Measurements from ENCODE around the gene BAX. TPM values are rescaled to one million over a fixed set of nuclear protein-coding genes. Genes with fewer than 3 reads are reported as not detected.

Gene BAX
- polyA plus RNA-seq, 4 donors = 138 to 199 (median 162) TPM

- Histone ChIP-seq H3K36me3 (ENCODE audit: control insufficient read depth in 3 of 3, insufficient read depth in 2 of 3, low read depth in 1 of 3, low read length in 3 of 3) (peaks cover 0 to 11% (median 0%) of the 10 kb centered on the region in 3 donors), H3K27me3 (ENCODE audit: control insufficient read depth in 3 of 3, insufficient read depth in 3 of 3, low read length in 3 of 3) (no peaks in the 10 kb centered on the region), H3K27ac (ENCODE audit: low read depth in 1 of 3, low read length in 2 of 3) (no peak overlapping the region), H3K4me1 (ENCODE audit: control insufficient read depth in 3 of 3, insufficient read depth in 2 of 3, low read depth in 1 of 3, low read length in 2 of 3) (peaks cover 0 to 3% (median 0%) of the 10 kb centered on the region in 3 donors), H3K4me3 (ENCODE audit: low read depth in 1 of 3, low read length in 3 of 3) (no peak overlapping the region), H3K9me3 (ENCODE audit: control insufficient read depth in 2 of 2, insufficient read depth in 1 of 2, low read depth in 1 of 2, low read length in 1 of 2) (peaks cover 0 to 17% of the 10 kb centered on the region in 2 donors)
- 97 to 100% (median 99%) methylated on average over 3 of the region's 3 CpGs for WGBS, 3 donors
- DNase-seq (no peak), FAIRE-seq (no peak)
These were observed 7.5 kb upstream of the BAX start for GRCh38 chr19:48947258-48947542.

GRCh38 chr19:48950159-48950558 lies 4.5 kb upstream of the BAX start:
- no peak overlapping the region for H3K27ac ChIP-seq (ENCODE audit: low read depth in 1 of 3, low read length in 2 of 3)
- no peaks in the 10 kb centered on the region for H3K36me3 ChIP-seq (ENCODE audit: control insufficient read depth in 3 of 3, insufficient read depth in 2 of 3, low read depth in 1 of 3, low read length in 3 of 3)
- no peak overlapping the region for H3K4me3 ChIP-seq (ENCODE audit: low read depth in 1 of 3, low read length in 3 of 3)
- peaks cover 0 to 12% (median 0%) of the 10 kb centered on the region in 3 donors for H3K4me1 ChIP-seq (ENCODE audit: control insufficient read depth in 3 of 3, insufficient read depth in 2 of 3, low read depth in 1 of 3, low read length in 2 of 3)
- peaks cover 0 to 17% of the 10 kb centered on the region in 2 donors for H3K9me3 ChIP-seq (ENCODE audit: control insufficient read depth in 2 of 2, insufficient read depth in 1 of 2, low read depth in 1 of 2, low read length in 1 of 2)
- WGBS, 3 donors = 66 to 86% (median 81%) methylated on average over 3 of the region's 3 CpGs
- DNase-seq (no peak), FAIRE-seq (no peak)
- no peaks in the 10 kb centered on the region for H3K27me3 ChIP-seq (ENCODE audit: control insufficient read depth in 3 of 3, insufficient read depth in 3 of 3, low read length in 3 of 3)

GRCh38 chr19:48950830-48951519 lies 3.7 kb upstream of the BAX start:
- no peak overlapping the region for H3K4me3 ChIP-seq (ENCODE audit: low read depth in 1 of 3, low read length in 3 of 3)
- H3K36me3 ChIP-seq (ENCODE audit: control insufficient read depth in 3 of 3, insufficient read depth in 2 of 3, low read depth in 1 of 3, low read length in 3 of 3) = peaks cover 0 to 8% (median 2%) of the 10 kb centered on the region in 3 donors
- H3K4me1 ChIP-seq (ENCODE audit: control insufficient read depth in 3 of 3, insufficient read depth in 2 of 3, low read depth in 1 of 3, low read length in 2 of 3) = peaks cover 0 to 20% (median 3%) of the 10 kb centered on the region in 3 donors
- peak in 1 of 2 donors; percentile 53 for DNase-seq
- no peaks in the 10 kb centered on the region for H3K27me3 ChIP-seq (ENCODE audit: control insufficient read depth in 3 of 3, insufficient read depth in 3 of 3, low read length in 3 of 3)
- WGBS, 3 donors = 36 to 39% (median 37%) methylated on average over 9 of the region's 9 CpGs
- peaks cover 0 to 17% of the 10 kb centered on the region in 2 donors for H3K9me3 ChIP-seq (ENCODE audit: control insufficient read depth in 2 of 2, insufficient read depth in 1 of 2, low read depth in 1 of 2, low read length in 1 of 2)
- no peak for FAIRE-seq
- peak overlapping the region in 1 of 3 donors; percentile 47 for H3K27ac ChIP-seq (ENCODE audit: low read depth in 1 of 3, low read length in 2 of 3)

- H3K27me3 ChIP-seq (ENCODE audit: control insufficient read depth in 3 of 3, insufficient read depth in 3 of 3, low read length in 3 of 3) = no peaks in the 10 kb centered on the region
- 77 to 86% (median 83%) methylated on average over 4 of the region's 4 CpGs for WGBS, 3 donors
- H3K9me3 ChIP-seq (ENCODE audit: control insufficient read depth in 2 of 2, insufficient read depth in 1 of 2, low read depth in 1 of 2, low read length in 1 of 2) = peaks cover 0 to 2% of the 10 kb centered on the region in 2 donors
- DNase-seq (no peak), FAIRE-seq (no peak)
- H3K4me3 ChIP-seq (ENCODE audit: low read depth in 1 of 3, low read length in 3 of 3) = no peak overlapping the region
- H3K4me1 ChIP-seq (ENCODE audit: control insufficient read depth in 3 of 3, insufficient read depth in 2 of 3, low read depth in 1 of 3, low read length in 2 of 3) = peaks cover 0 to 22% (median 7%) of the 10 kb centered on the region in 3 donors
- peaks cover 0 to 24% (median 2%) of the 10 kb centered on the region in 3 donors for H3K36me3 ChIP-seq (ENCODE audit: control insufficient read depth in 3 of 3, insufficient read depth in 2 of 3, low read depth in 1 of 3, low read length in 3 of 3)
- H3K27ac ChIP-seq (ENCODE audit: low read depth in 1 of 3, low read length in 2 of 3) = no peak overlapping the region
These were observed 1.5 kb upstream of the BAX start for GRCh38 chr19:48953141-48953540.

- peak overlapping the region in 2 of 3 donors; percentile 73 to 100 for H3K4me3 ChIP-seq (ENCODE audit: low read depth in 1 of 3, low read length in 3 of 3)
- FAIRE-seq (no peak), DNase-seq (peak; percentile 51 to 64)
- WGBS, 3 donors = 16 to 42% (median 37%) methylated on average over 11 of the region's 11 CpGs
- no peaks in the 10 kb centered on the region for H3K27me3 ChIP-seq (ENCODE audit: control insufficient read depth in 3 of 3, insufficient read depth in 3 of 3, low read length in 3 of 3)
- peaks cover 0 to 31% (median 2%) of the 10 kb centered on the region in 3 donors for H3K36me3 ChIP-seq (ENCODE audit: control insufficient read depth in 3 of 3, insufficient read depth in 2 of 3, low read depth in 1 of 3, low read length in 3 of 3)
- H3K27ac ChIP-seq (ENCODE audit: low read depth in 1 of 3, low read length in 2 of 3) = peak overlapping the region; percentile 37 to 69 (median 56)
- no peaks in the 10 kb centered on the region for H3K9me3 ChIP-seq (ENCODE audit: control insufficient read depth in 2 of 2, insufficient read depth in 1 of 2, low read depth in 1 of 2, low read length in 1 of 2)
- peaks cover 0 to 22% (median 7%) of the 10 kb centered on the region in 3 donors for H3K4me1 ChIP-seq (ENCODE audit: control insufficient read depth in 3 of 3, insufficient read depth in 2 of 3, low read depth in 1 of 3, low read length in 2 of 3)
These were observed 583 bp upstream of the BAX start for GRCh38 chr19:48953990-48954594.

- Histone ChIP-seq H3K4me1 (ENCODE audit: control insufficient read depth in 3 of 3, insufficient read depth in 2 of 3, low read depth in 1 of 3, low read length in 2 of 3) (peaks cover 2 to 29% (median 7%) of the 10 kb centered on the region in 3 donors), H3K36me3 (ENCODE audit: control insufficient read depth in 3 of 3, insufficient read depth in 2 of 3, low read depth in 1 of 3, low read length in 3 of 3) (peaks cover 0 to 36% (median 2%) of the 10 kb centered on the region in 3 donors), H3K27me3 (ENCODE audit: control insufficient read depth in 3 of 3, insufficient read depth in 3 of 3, low read length in 3 of 3) (no peaks in the 10 kb centered on the region), H3K4me3 (ENCODE audit: low read depth in 1 of 3, low read length in 3 of 3) (peak overlapping the region; percentile 73 to 100 (median 73)), H3K27ac (ENCODE audit: low read depth in 1 of 3, low read length in 2 of 3) (peak overlapping the region; percentile 35 to 86 (median 82)), H3K9me3 (ENCODE audit: control insufficient read depth in 2 of 2, insufficient read depth in 1 of 2, low read depth in 1 of 2, low read length in 1 of 2) (no peaks in the 10 kb centered on the region)
- no peak for FAIRE-seq
- DNase-seq = no peak
- 34 to 54% (median 44%) methylated on average over 15 to 16 of the region's 16 CpGs for WGBS, 3 donors
These were observed 758 bp downstream of the BAX start for GRCh38 chr19:48955308-48955958.

- peaks cover 0 to 53% (median 2%) of the 10 kb centered on the region in 3 donors for H3K36me3 ChIP-seq (ENCODE audit: control insufficient read depth in 3 of 3, insufficient read depth in 2 of 3, low read depth in 1 of 3, low read length in 3 of 3)
- WGBS, 3 donors = 97 to 98% (median 97%) methylated on average over 8 of the region's 8 CpGs
- H3K4me1 ChIP-seq (ENCODE audit: control insufficient read depth in 3 of 3, insufficient read depth in 2 of 3, low read depth in 1 of 3, low read length in 2 of 3) = peaks cover 2 to 49% (median 9%) of the 10 kb centered on the region in 3 donors
- H3K4me3 ChIP-seq (ENCODE audit: low read depth in 1 of 3, low read length in 3 of 3) = no peak overlapping the region
- no peak overlapping the region for H3K27ac ChIP-seq (ENCODE audit: low read depth in 1 of 3, low read length in 2 of 3)
- no peaks in the 10 kb centered on the region for H3K9me3 ChIP-seq (ENCODE audit: control insufficient read depth in 2 of 2, insufficient read depth in 1 of 2, low read depth in 1 of 2, low read length in 1 of 2)
- H3K27me3 ChIP-seq (ENCODE audit: control insufficient read depth in 3 of 3, insufficient read depth in 3 of 3, low read length in 3 of 3) = no peaks in the 10 kb centered on the region
- DNase-seq = no peak
- FAIRE-seq = no peak
These were observed 3.3 kb downstream of the BAX start for GRCh38 chr19:48958006-48958405.

GRCh38 chr19:48959341-48960239 lies 4.9 kb downstream of the BAX start:
- DNase-seq (no peak), FAIRE-seq (no peak)
- Histone ChIP-seq H3K27ac (ENCODE audit: low read depth in 1 of 3, low read length in 2 of 3) (peak overlapping the region in 2 of 3 donors; percentile 45 to 60), H3K36me3 (ENCODE audit: control insufficient read depth in 3 of 3, insufficient read depth in 2 of 3, low read depth in 1 of 3, low read length in 3 of 3) (peaks cover 0 to 53% (median 2%) of the 10 kb centered on the region in 3 donors), H3K9me3 (ENCODE audit: control insufficient read depth in 2 of 2, insufficient read depth in 1 of 2, low read depth in 1 of 2, low read length in 1 of 2) (no peaks in the 10 kb centered on the region), H3K4me1 (ENCODE audit: control insufficient read depth in 3 of 3, insufficient read depth in 2 of 3, low read depth in 1 of 3, low read length in 2 of 3) (peaks cover 2 to 54% (median 19%) of the 10 kb centered on the region in 3 donors), H3K4me3 (ENCODE audit: low read depth in 1 of 3, low read length in 3 of 3) (no peak overlapping the region), H3K27me3 (ENCODE audit: control insufficient read depth in 3 of 3, insufficient read depth in 3 of 3, low read length in 3 of 3) (no peaks in the 10 kb centered on the region)
- WGBS, 3 donors = 72 to 78% (median 72%) methylated on average over 15 to 16 of the region's 16 CpGs

Measured in small intestine (tissue), 7 donors.